ENCODE measurements around the gene SLC35B3.

GRCh38 chr6:8462694-8463093, 27.3 kb upstream of the SLC35B3 start:
- TF ChIP-seq CTCF (IDR thresholded peaks at IDR 0.05), result no peak
- TF ChIP-seq POLR2A (IDR thresholded peaks at IDR 0.05), result no peak

Measured in body of pancreas (tissue), 4 donors.